Esophagus muscularis mucosa (tissue), 4 donors: ENCODE results near the gene CD101. TPM values are rescaled to one million over a fixed set of nuclear protein-coding genes. Genes with fewer than 3 reads are reported as not detected.

Experiments
- DNase-seq: peaks from one replicate; pipeline ENCODE4 v3.0.0-alpha.2; 2017; ENCODE audit errors: extremely low spot score
- H3K27ac ChIP-seq, 4 donors: fragments of 200-600 bp; sonication (generic); replicated peaks in 1 of 4; 1 replicate in 3 of 4; 2 replicates in 1 of 4; pipeline ENCODE4 v1.5.1; 2016 to 2019; ENCODE audit warnings: mild to moderate bottlenecking in 1 of 4
- H3K27me3 ChIP-seq, 4 donors: fragments of 200-600 bp; sonication (generic); one replicate each; pipeline versions ENCODE4 v1.5.1 to v1.6.0; 2016 to 2019
- H3K36me3 ChIP-seq, 4 donors: fragments of 200-600 bp; sonication (generic); one replicate each; pipeline ENCODE4 v1.5.1; 2016 to 2019
- H3K4me1 ChIP-seq, 4 donors: fragments of 200-600 bp; sonication (generic); one replicate each; pipeline ENCODE4 v1.5.1; 2016 to 2019
- H3K4me3 ChIP-seq, 4 donors: fragments of 200-600 bp; sonication (generic); 1 replicate in 2 of 4; 2 replicates in 2 of 4; pipeline ENCODE4 v1.5.1; 2016 to 2019; ENCODE audit warnings: mild to moderate bottlenecking in 4 of 4, moderate library complexity in 1 of 4
- H3K9me3 ChIP-seq, 4 donors: fragments of 200-600 bp; sonication (generic); 1 replicate in 3 of 4; 2 replicates in 1 of 4; pipeline ENCODE4 v1.5.1; 2016 to 2019
- CTCF ChIP-seq, 3 experiments: fragments of 200-600 bp in 2 of 3; fragments of 450-650 bp in 1 of 3; sonication (generic) in 2 of 3; IDR thresholded peaks; one replicate each; pipeline ENCODE4 v1.5.1; 2017 to 2019; ENCODE audit warnings: antibody characterized with exemption in 3 of 3, mild to moderate bottlenecking in 2 of 3, moderate library complexity in 1 of 3
- EP300 ChIP-seq: sonication (generic); formaldehyde crosslinking; IDR thresholded peaks from one replicate; pipeline ENCODE4 v1.6.1; 2017; ENCODE audit warnings: antibody characterized with exemption
- POLR2A ChIP-seq: fragments of 450-650 bp; IDR thresholded peaks from one replicate; pipeline ENCODE4 v1.6.1; 2017; ENCODE audit warnings: antibody characterized with exemption, moderate library complexity, mild to moderate bottlenecking, low read depth
- POLR2AphosphoS5 ChIP-seq, 2 donors: sonication (generic); formaldehyde crosslinking; IDR thresholded peaks; one replicate each; pipeline ENCODE4 v1.6.1; 2017; ENCODE audit warnings: antibody characterized with exemption in 2 of 2
- WGBS: methylation state at CpG from one replicate; pipeline ENCODE4 v1.1.5; 2018; 5-methylcytosine and 5-hydroxymethylcytosine counted together
- intact Hi-C: fragments of 100-400 bp; cut with DNase I; formaldehyde crosslinking; loops from one replicate; pipeline ENCODE4 v1.15.1; 2023
- total RNA-seq, 4 donors: library from RNA; depleted of rRNA; stranded (reverse); fragments of >200 nt; gene quantifications; one replicate each; pipeline versions ENCODE4 v1.1.0 to v1.2.1, GENCODE V29; 2016

Gene CD101
- total RNA-seq, 4 donors from 2014 or later, result 0.26 to 1.5 (median 0.87) TPM

GRCh38 chr1:117030271-117030877 is 28.8 kb downstream of the CD101 start:
- WGBS, result 86% methylated on average over 1 of the region's 1 CpG
- intact Hi-C loops, result no loop called here
- Histone ChIP-seq H3K9me3 (no peaks in the 10 kb centered on the region), H3K36me3 (no peaks in the 10 kb centered on the region), H3K4me1 (peaks cover 0 to 4% (median 0%) of the 10 kb centered on the region in 4 donors), H3K27ac (no peak overlapping the region), H3K27me3 (no peaks in the 10 kb centered on the region), H3K4me3 (no peak overlapping the region)
- TF ChIP-seq POLR2AphosphoS5 (IDR thresholded peaks at IDR 0.05) (no peak), CTCF (IDR thresholded peaks at IDR 0.05) (no peak), POLR2A (no peak), EP300 (no peak)
- DNase-seq, result peak; percentile 72

GRCh38 chr1:117032266-117032665 is 30.7 kb downstream of the CD101 start:
- Histone ChIP-seq H3K27me3 (no peaks in the 10 kb centered on the region), H3K4me1 (no peaks in the 10 kb centered on the region), H3K27ac (no peak overlapping the region), H3K4me3 (no peak overlapping the region), H3K36me3 (no peaks in the 10 kb centered on the region), H3K9me3 (no peaks in the 10 kb centered on the region)
- intact Hi-C loops, result no loop called here
- peak; percentile 37 for DNase-seq
- 95% methylated on average over 3 of the region's 3 CpGs for WGBS
- no peak for TF ChIP-seq EP300
- TF ChIP-seq POLR2A, result no peak
- no peak for TF ChIP-seq POLR2AphosphoS5 (IDR thresholded peaks at IDR 0.05)

- 84% methylated on average over 11 of the region's 11 CpGs for WGBS
- no peaks in the 10 kb centered on the region for H3K27me3 ChIP-seq
- H3K4me1 ChIP-seq, result no peaks in the 10 kb centered on the region
- H3K27ac ChIP-seq, result no peak overlapping the region
- H3K9me3 ChIP-seq, result no peaks in the 10 kb centered on the region
- DNase-seq, result peak; percentile 62
- no peak overlapping the region for H3K4me3 ChIP-seq
- intact Hi-C loops, result no loop called here
- TF ChIP-seq POLR2A (no peak), POLR2AphosphoS5 (IDR thresholded peaks at IDR 0.05) (no peak), CTCF (IDR thresholded peaks at IDR 0.05) (no peak), EP300 (no peak)
- no peaks in the 10 kb centered on the region for H3K36me3 ChIP-seq
These were observed 31.4 kb downstream of the CD101 start for GRCh38 chr1:117032681-117033539.

GRCh38 chr1:117033772-117034171 is 32.2 kb downstream of the CD101 start:
- Histone ChIP-seq H3K27ac (no peak overlapping the region), H3K4me1 (no peaks in the 10 kb centered on the region), H3K4me3 (no peak overlapping the region), H3K9me3 (no peaks in the 10 kb centered on the region), H3K27me3 (no peaks in the 10 kb centered on the region), H3K36me3 (no peaks in the 10 kb centered on the region)
- WGBS, result 68% methylated on average over 7 of the region's 7 CpGs
- peak; percentile 86 for DNase-seq
- TF ChIP-seq EP300 (no peak), POLR2A (no peak), POLR2AphosphoS5 (IDR thresholded peaks at IDR 0.05) (no peak), CTCF (IDR thresholded peaks at IDR 0.05) (no peak)
- intact Hi-C loops, result no loop called here

- peak; percentile 68 for DNase-seq
- intact Hi-C loops, result no loop called here
- 94% methylated on average over 7 of the region's 7 CpGs for WGBS
- Histone ChIP-seq H3K27me3 (no peaks in the 10 kb centered on the region), H3K27ac (no peak overlapping the region), H3K9me3 (no peaks in the 10 kb centered on the region), H3K4me3 (no peak overlapping the region), H3K36me3 (no peaks in the 10 kb centered on the region), H3K4me1 (no peaks in the 10 kb centered on the region)
- TF ChIP-seq POLR2AphosphoS5 (IDR thresholded peaks at IDR 0.05) (no peak), POLR2A (no peak), CTCF (IDR thresholded peaks at IDR 0.05) (no peak), EP300 (no peak)
These were observed 33.3 kb downstream of the CD101 start for GRCh38 chr1:117034791-117035290.
